Measurements from ENCODE around the gene CISH. TPM values are rescaled to one million over a fixed set of nuclear protein-coding genes. Genes with fewer than 3 reads are reported as not detected.
A peak's percentile ranks its signal among the peaks of the same experiment; 100 is the strongest.

CISH gene
- total RNA-seq, 1 donor from 2014 or later = 2.6 TPM

DNA sequence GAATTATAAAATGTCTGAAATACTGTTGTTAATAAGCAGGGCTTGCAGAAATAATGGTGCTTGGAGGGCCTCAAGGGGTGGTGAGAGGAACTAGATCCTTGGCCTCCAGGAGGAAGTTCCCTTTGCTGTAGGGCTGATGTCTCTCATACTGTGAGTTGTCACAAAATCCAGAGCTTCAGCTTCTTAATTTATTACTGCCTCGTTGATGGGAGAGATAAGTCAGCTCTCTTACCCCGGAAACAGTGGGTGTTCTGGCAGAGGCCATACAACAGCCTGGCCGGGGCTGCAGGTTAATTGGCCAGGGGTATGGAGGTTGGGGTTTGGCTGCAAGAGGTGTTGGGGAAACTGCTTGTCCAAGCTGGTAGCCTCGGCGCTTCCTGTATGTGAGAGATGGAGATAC is 20.9 kb upstream of the CISH start:
- no peaks in the 10 kb centered on the region for H3K36me3 Mint-ChIP-seq (ENCODE audit: low read depth, unreplicated experiment)
- H3K4me3 Mint-ChIP-seq (ENCODE audit: unreplicated experiment) = no peak overlapping the region
- peaks cover 8% of the 10 kb centered on the region for H3K4me1 Mint-ChIP-seq (ENCODE audit: unreplicated experiment)
- no peaks in the 10 kb centered on the region for H3K9me3 Mint-ChIP-seq (ENCODE audit: unreplicated experiment)
- H3K27ac Mint-ChIP-seq (ENCODE audit: unreplicated experiment) = peak overlapping the region; percentile 50
- peaks cover 1% of the 10 kb centered on the region for H3K27me3 Mint-ChIP-seq (ENCODE audit: unreplicated experiment)
- no peak for DNase-seq (ENCODE audit: low spot score)
- TF ChIP-seq, protein P1, sequence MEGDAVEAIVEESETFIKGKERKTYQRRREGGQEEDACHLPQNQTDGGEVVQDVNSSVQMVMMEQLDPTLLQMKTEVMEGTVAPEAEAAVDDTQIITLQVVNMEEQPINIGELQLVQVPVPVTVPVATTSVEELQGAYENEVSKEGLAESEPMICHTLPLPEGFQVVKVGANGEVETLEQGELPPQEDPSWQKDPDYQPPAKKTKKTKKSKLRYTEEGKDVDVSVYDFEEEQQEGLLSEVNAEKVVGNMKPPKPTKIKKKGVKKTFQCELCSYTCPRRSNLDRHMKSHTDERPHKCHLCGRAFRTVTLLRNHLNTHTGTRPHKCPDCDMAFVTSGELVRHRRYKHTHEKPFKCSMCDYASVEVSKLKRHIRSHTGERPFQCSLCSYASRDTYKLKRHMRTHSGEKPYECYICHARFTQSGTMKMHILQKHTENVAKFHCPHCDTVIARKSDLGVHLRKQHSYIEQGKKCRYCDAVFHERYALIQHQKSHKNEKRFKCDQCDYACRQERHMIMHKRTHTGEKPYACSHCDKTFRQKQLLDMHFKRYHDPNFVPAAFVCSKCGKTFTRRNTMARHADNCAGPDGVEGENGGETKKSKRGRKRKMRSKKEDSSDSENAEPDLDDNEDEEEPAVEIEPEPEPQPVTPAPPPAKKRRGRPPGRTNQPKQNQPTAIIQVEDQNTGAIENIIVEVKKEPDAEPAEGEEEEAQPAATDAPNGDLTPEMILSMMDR (IDR thresholded peaks at IDR 0.05; ENCODE audit: unreplicated experiment) = no peak

DNA sequence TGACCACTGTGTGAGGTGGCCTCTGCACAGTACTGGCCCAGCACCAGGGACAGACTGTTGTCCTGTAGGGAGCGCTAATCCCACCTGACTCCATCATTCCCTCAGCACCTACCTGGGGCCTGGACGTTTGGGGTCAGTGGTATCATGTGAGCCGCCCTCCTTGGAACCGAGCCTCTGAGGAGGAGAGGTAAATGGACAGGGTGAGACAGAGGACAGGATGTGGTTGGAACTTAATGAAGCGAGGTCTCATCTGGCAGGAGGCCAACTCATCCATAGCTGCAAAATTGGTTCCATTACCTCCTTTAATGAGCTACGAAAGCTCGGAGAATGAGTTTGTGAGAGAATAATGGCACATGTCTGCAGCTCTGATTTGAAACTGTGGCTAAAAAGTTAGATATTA is 19.3 kb upstream of the CISH start:
- DNase-seq (ENCODE audit: low spot score) = no peak
- H3K4me3 Mint-ChIP-seq (ENCODE audit: unreplicated experiment) = no peak overlapping the region
- TF ChIP-seq, protein P1 (IDR thresholded peaks at IDR 0.05; ENCODE audit: unreplicated experiment) = no peak
- H3K36me3 Mint-ChIP-seq (ENCODE audit: low read depth, unreplicated experiment) = no peaks in the 10 kb centered on the region
- no peaks in the 10 kb centered on the region for H3K4me1 Mint-ChIP-seq (ENCODE audit: unreplicated experiment)
- no peaks in the 10 kb centered on the region for H3K9me3 Mint-ChIP-seq (ENCODE audit: unreplicated experiment)
- peaks cover 1% of the 10 kb centered on the region for H3K27me3 Mint-ChIP-seq (ENCODE audit: unreplicated experiment)
- no peak overlapping the region for H3K27ac Mint-ChIP-seq (ENCODE audit: unreplicated experiment)

DNA sequence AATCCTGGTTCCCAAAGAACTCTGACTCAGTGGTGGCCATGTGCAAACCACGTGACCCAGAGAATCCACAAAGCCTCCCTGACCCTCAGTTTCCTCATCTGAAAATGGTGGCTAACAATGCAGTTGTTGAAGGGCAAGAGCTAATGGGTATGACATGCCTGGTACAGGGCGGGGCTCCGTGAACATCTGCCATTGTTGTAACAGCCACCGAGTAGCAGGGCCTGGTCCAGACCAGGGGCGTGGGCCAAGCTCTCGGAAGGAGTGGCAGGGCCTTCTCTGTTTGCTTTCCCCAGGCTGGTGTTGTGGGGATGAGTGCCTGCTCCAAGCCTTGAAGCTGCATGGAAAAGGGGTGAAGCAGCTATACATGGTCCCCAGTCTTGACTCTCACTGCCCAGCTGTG is 18.8 kb upstream of the CISH start:
- Mint-ChIP-seq H3K9me3 (ENCODE audit: unreplicated experiment) (no peaks in the 10 kb centered on the region), H3K27ac (ENCODE audit: unreplicated experiment) (no peak overlapping the region), H3K27me3 (ENCODE audit: unreplicated experiment) (peaks cover 1% of the 10 kb centered on the region), H3K4me1 (ENCODE audit: unreplicated experiment) (no peaks in the 10 kb centered on the region), H3K36me3 (ENCODE audit: low read depth, unreplicated experiment) (no peaks in the 10 kb centered on the region), H3K4me3 (ENCODE audit: unreplicated experiment) (no peak overlapping the region)
- DNase-seq (ENCODE audit: low spot score) = no peak
- TF ChIP-seq, protein P1 (IDR thresholded peaks at IDR 0.05; ENCODE audit: unreplicated experiment) = no peak

DNA sequence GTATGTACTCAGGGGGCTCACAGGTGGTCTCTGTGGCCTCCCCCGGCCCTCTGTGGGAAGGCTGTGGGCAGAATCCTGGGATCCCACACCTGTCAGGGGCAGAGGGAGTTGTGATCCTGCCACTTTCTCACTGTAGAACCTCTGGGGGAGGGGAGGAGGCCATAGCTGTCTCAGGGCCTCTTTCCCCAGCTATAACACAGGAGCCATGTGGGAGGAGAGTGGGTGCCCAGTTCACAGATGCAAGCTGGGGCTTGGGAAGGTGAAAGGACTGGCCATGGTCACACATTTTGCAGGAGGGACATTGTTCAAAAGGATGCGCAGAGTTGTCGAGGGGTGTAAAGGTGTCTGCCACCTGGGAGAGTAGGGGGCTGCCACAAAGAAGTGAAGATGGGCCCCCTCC is 17.0 kb upstream of the CISH start:
- TF ChIP-seq, protein P1 (IDR thresholded peaks at IDR 0.05; ENCODE audit: unreplicated experiment) = no peak
- Mint-ChIP-seq H3K9me3 (ENCODE audit: unreplicated experiment) (no peaks in the 10 kb centered on the region), H3K36me3 (ENCODE audit: low read depth, unreplicated experiment) (no peaks in the 10 kb centered on the region), H3K27ac (ENCODE audit: unreplicated experiment) (no peak overlapping the region), H3K27me3 (ENCODE audit: unreplicated experiment) (peaks cover 2% of the 10 kb centered on the region), H3K4me3 (ENCODE audit: unreplicated experiment) (no peak overlapping the region), H3K4me1 (ENCODE audit: unreplicated experiment) (peaks cover 4% of the 10 kb centered on the region)
- no peak for DNase-seq (ENCODE audit: low spot score)

DNA sequence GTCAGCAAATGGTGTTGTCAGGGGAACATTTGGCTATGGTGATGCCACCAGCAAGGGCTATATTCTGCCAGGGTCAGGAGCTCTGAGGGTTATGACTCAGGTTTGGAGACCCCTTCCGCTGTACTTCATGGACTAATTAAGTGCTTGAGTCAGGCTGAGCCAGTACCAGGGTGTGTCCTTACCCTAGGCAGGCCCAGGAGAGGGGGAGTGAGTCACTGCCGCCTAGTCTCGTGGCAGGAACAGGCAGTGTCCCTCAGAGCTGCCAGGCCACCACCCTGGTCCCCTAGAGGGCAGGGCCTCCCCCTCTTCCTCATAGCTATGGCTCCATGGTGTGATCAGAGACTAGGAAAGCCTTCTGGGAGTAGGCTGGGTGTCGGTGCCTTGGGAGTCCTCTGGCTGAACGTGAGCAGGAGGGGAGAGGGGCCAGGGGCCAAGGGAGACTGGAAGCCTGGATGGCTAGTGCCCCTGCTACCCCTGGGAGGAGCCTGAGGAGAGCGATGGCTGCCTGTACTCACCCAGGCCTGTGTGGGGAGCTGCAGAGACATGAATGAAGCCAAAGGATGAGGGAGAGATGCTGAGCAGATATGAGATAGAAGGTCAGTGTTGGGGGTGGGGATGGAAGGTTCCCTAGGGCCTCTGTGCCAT is 16.0 kb upstream of the CISH start:
- peak; percentile 33 for DNase-seq (ENCODE audit: low spot score)
- Mint-ChIP-seq H3K4me3 (ENCODE audit: unreplicated experiment) (no peak overlapping the region), H3K9me3 (ENCODE audit: unreplicated experiment) (no peaks in the 10 kb centered on the region), H3K36me3 (ENCODE audit: low read depth, unreplicated experiment) (no peaks in the 10 kb centered on the region), H3K27ac (ENCODE audit: unreplicated experiment) (no peak overlapping the region), H3K4me1 (ENCODE audit: unreplicated experiment) (peaks cover 4% of the 10 kb centered on the region), H3K27me3 (ENCODE audit: unreplicated experiment) (peaks cover 2% of the 10 kb centered on the region)
- TF ChIP-seq, protein P1 (IDR thresholded peaks at IDR 0.05; ENCODE audit: unreplicated experiment) = no peak
